BJ (cell line): ENCODE results near the gene CACNB1. TPM values are rescaled to one million over a fixed set of nuclear protein-coding genes. Genes with fewer than 3 reads are reported as not detected.

Experiments
- CTCF ChIA-PET: fragments of 350-600 bp; formaldehyde crosslinking; extraction: SDS; loops from one replicate; lab custom pipeline; 2021; ENCODE audit warnings: antibody characterized with exemption, inconsistent platforms; lab: Yijun Ruan, JAX
- POLR2A ChIA-PET: fragments of 300-600 bp; sonication (Branson Sonifier 250); formaldehyde crosslinking; extraction: SDS; loops from one replicate; lab custom pipeline; 2021; ENCODE audit warnings: antibody characterized with exemption; lab: Charles Lee
- DNase-seq: peaks from one replicate; pipeline ENCODE4 v3.0.0-alpha.2; 2011; ENCODE audit warnings: low read depth
- H3K27me3 ChIP-seq: 2 replicates; pipeline ENCODE4 v1.6.0; 2011; ENCODE audit warnings: low read length; ENCODE audit not compliant: control insufficient read depth, insufficient read depth
- H3K36me3 ChIP-seq: 2 replicates; pipeline ENCODE4 v1.5.1; 2011; ENCODE audit warnings: low read length; ENCODE audit not compliant: control insufficient read depth, insufficient read depth
- H3K4me3 ChIP-seq: 2 replicates; pipeline ENCODE4 v1.5.1; 2011; ENCODE audit warnings: low read depth, mild to moderate bottlenecking, control low read depth, low read length
- polyA plus RNA-seq: library from polyadenylated mRNA; depleted of rRNA; stranded (reverse); fragments of >200 nt; gene quantifications from 2 replicates; pipeline ENCODE4 v1.2.3, GENCODE V29; 2011
- TF ChIP-seq, protein P1 (sequence below): IDR thresholded peaks from 2 replicates; pipeline ENCODE4 v1.5.1; 2011; ENCODE audit warnings: low read depth, mild to moderate bottlenecking, control low read depth, inconsistent platforms, low read length, moderate library complexity; ENCODE audit not compliant: insufficient read depth

The CACNB1 gene
- polyA plus RNA-seq, 1 experiment = 8.5 TPM

DNA sequence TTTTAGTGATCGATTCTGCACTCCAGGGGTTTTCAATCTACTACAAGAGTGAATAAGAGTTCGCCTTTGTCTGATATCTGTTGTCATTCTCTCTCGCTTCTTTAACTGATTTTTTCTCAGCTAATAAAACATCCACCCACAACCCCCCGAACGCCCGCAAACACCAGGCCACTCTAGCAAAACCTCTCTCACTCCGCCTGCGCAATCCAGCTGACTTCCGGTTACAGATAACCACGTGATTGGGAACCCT lies 2.3 kb upstream of the CACNB1 start:
- TF ChIP-seq, protein P1, sequence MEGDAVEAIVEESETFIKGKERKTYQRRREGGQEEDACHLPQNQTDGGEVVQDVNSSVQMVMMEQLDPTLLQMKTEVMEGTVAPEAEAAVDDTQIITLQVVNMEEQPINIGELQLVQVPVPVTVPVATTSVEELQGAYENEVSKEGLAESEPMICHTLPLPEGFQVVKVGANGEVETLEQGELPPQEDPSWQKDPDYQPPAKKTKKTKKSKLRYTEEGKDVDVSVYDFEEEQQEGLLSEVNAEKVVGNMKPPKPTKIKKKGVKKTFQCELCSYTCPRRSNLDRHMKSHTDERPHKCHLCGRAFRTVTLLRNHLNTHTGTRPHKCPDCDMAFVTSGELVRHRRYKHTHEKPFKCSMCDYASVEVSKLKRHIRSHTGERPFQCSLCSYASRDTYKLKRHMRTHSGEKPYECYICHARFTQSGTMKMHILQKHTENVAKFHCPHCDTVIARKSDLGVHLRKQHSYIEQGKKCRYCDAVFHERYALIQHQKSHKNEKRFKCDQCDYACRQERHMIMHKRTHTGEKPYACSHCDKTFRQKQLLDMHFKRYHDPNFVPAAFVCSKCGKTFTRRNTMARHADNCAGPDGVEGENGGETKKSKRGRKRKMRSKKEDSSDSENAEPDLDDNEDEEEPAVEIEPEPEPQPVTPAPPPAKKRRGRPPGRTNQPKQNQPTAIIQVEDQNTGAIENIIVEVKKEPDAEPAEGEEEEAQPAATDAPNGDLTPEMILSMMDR = no peak
- peak overlapping the region; percentile 64 for H3K4me3 ChIP-seq
- no peaks in the 10 kb centered on the region for H3K27me3 ChIP-seq
- ChIA-PET POLR2A (interaction anchor here (0.6 to 0.9 kb wide), 6 partner anchors 9 to 749 kb away, joined by 3 to 15 read pairs (median 5); no protein-coding TSS in a partner anchor), CTCF (interaction anchor here (1.5 to 2.8 kb wide), 4 partner anchors 25 to 45 kb away, joined by 5 to 11 read pairs (median 8); partner anchors contain the start of gene ARL5C)
- H3K36me3 ChIP-seq = peaks cover 22% of the 10 kb centered on the region
- DNase-seq = peak; percentile 57

DNA sequence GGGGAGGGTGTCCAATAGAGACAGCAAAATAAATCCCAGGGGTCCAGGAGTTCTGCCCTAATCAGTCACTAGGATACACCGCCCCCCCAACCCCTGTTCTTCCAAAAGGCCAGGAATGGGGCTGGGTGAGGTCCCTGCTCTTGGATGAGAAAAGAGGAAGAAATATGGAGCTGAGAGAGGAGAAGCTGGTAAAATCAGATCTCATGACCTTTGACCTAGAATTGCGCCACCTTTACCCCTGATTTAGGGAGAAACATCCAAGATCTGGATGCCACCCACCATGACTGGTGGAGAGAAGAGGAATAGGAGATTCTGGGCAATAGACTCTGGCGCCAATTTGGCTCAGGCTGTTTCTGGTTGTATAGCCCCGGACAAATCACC lies 707 bp upstream of the CACNB1 start:
- ChIA-PET CTCF (interaction anchor here (1.0 to 2.8 kb wide), 4 partner anchors 11 to 46 kb away, joined by 3 to 11 read pairs (median 4); partner anchors contain the start of gene ARL5C), POLR2A (no interaction called here)
- no peaks in the 10 kb centered on the region for H3K27me3 ChIP-seq
- peaks cover 18% of the 10 kb centered on the region for H3K36me3 ChIP-seq
- no peak overlapping the region for H3K4me3 ChIP-seq
- DNase-seq = no peak
- TF ChIP-seq, protein P1 = no peak

GRCh38 chr17:39196808-39197291 lies 619 bp downstream of the CACNB1 start:
- Histone ChIP-seq H3K36me3 (peaks cover 17% of the 10 kb centered on the region), H3K4me3 (peak overlapping the region; percentile 75), H3K27me3 (no peaks in the 10 kb centered on the region)
- ChIA-PET CTCF (interaction anchor here (0.7 to 4.6 kb wide), 5 partner anchors 22 to 643 kb away, joined by 3 to 25 read pairs (median 4); no protein-coding TSS in a partner anchor), POLR2A (no interaction called here)
- TF ChIP-seq, protein P1 = no peak
- no peak for DNase-seq

DNA sequence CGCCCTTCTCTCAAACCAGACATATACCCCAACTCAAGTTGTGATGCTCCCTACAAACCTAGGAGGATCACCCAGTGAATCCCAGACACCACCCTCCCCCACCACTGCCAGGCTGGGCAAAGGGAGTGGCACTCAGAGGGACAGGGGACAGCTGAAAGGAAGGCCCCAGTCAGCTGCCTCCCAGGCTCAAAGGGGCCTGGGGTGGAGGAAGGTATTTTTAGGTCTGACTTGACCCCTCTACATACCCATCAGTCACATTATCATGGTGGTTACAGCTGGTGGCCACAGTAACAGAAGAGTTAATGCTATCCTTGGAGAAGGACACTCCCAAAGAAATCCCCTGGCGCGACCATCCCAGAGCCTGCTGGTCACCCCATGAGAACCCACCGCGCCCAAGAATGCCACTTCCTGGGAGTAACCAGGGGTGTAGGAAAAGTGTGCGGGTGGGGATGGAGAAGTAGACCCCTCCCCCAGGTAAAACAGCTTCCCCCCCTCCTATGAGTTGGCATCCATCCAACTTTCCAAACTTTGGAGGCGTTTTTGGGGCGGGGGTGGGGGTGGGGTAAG lies 1.1 kb downstream of the CACNB1 start:
- peaks cover 20% of the 10 kb centered on the region for H3K36me3 ChIP-seq
- TF ChIP-seq, protein P1 = no peak
- H3K27me3 ChIP-seq = no peaks in the 10 kb centered on the region
- peak overlapping the region; percentile 75 for H3K4me3 ChIP-seq
- ChIA-PET POLR2A (no interaction called here), CTCF (interaction anchor here (0.6 to 4.6 kb wide), 7 partner anchors 10 to 49 kb away, joined by 3 to 25 read pairs (median 5); no protein-coding TSS in a partner anchor)
- DNase-seq = no peak

DNA sequence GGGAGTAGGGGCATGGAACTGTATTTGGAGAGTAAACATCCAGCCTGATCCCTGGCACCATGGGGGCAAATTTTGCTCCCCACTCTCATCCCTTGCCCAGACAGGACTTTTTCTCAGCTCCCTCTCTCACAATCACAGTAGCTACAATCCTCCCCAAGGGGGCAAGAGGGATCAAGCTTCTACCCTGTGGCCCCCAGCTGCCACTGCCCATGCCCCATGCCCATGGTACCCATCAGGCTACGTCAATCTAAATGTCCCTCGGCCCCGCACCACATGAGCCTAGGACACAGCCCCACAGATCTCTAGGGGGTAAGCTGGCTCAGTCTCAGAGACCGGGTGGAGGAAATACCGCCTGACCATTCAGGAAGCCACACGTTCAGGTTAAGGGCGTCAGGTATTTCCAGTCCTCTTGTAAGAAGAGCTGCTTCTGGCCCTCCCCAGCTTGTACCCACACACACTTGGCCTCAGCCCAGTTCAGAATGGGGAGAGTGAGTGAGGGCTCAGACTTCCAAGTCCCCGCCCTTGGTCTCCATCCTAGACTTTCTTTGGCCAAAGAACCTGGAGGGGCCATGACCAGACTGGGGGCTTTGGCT lies 1.8 kb downstream of the CACNB1 start:
- H3K27me3 ChIP-seq = no peaks in the 10 kb centered on the region
- TF ChIP-seq, protein P1 = no peak
- peaks cover 20% of the 10 kb centered on the region for H3K36me3 ChIP-seq
- ChIA-PET CTCF (interaction anchor here (0.6 to 4.7 kb wide), 9 partner anchors 9 to 49 kb away, joined by 3 to 26 read pairs (median 5); no protein-coding TSS in a partner anchor), POLR2A (no interaction called here)
- DNase-seq = no peak
- peak overlapping the region; percentile 75 for H3K4me3 ChIP-seq
